ENCODE results near the gene NBEAL2. TPM values are rescaled to one million over a fixed set of nuclear protein-coding genes. Genes with fewer than 3 reads are reported as not detected.

The NBEAL2 gene
- total and polyA plus RNA-seq, 2 of the 4 experiments (the other 2 are of a cell fraction) = 2.2 to 12.5 TPM

- no peak overlapping the region for H2AK5ac ChIP-seq (ENCODE audit: low read depth, low read length)
- no peak overlapping the region for H3K4me3 ChIP-seq (ENCODE audit: insufficient read depth, low read depth, low read length)
- no peak overlapping the region for H3K56ac ChIP-seq (ENCODE audit: extremely low read depth, insufficient read depth, low read length)
- intact Hi-C loops (cut with micrococcal nuclease) = no loop called here
- dilution Hi-C loops (cut with HindIII; ENCODE audit: low sequenced_read_pairs, unreplicated experiment) = no loop called here
- in situ Hi-C loops (cut with MboI; ENCODE audit: low sequenced_read_pairs) = no loop called here
- no peak overlapping the region for H4K91ac ChIP-seq (ENCODE audit: insufficient read depth, low read depth, low read length)
- H2BK20ac ChIP-seq (ENCODE audit: low read depth, low read length) = no peak overlapping the region
- no peak overlapping the region for H2AK9ac ChIP-seq (replicated peaks; ENCODE audit: low read depth, low read length, poor library complexity)
- no peaks in the 10 kb centered on the region for H3K4me1 ChIP-seq (ENCODE audit: control insufficient read depth, insufficient read depth, low read length)
- no peak overlapping the region for H2BK5ac ChIP-seq (ENCODE audit: low read depth, low read length, poor library complexity, severe bottlenecking)
- peaks cover 5% of the 10 kb centered on the region for H3K9me1 ChIP-seq (ENCODE audit: insufficient read depth, low read length)
- BruUV-seq (replicated peaks) = no TSS peak
- no peak overlapping the region for H3K9ac ChIP-seq (ENCODE audit: low read depth, low read length)
- no peaks in the 10 kb centered on the region; the same call in 1 of the 2 replicates for H3K36me3 ChIP-seq (ENCODE audit: control insufficient read depth, insufficient read depth, low read length)
- 0 out of 4 replicates have a peak, but pooled peaks cover 0 to 3% of the 10 kb centered on the region in 2 experiments for H3K79me1 ChIP-seq (ENCODE audit: low read depth in 1 of 2, low read length in 2 of 2)
- H3K23ac ChIP-seq (ENCODE audit: low read depth, low read length) = no peak overlapping the region
- no peak overlapping the region for H3K4me2 ChIP-seq (ENCODE audit: low read depth, low read length)
- ChIA-PET POLR2A (ENCODE audit: unreplicated experiment) (no interaction called here), CTCF (no interaction called here)
- no peak overlapping the region for H4K5ac ChIP-seq (ENCODE audit: low read depth, low read length)
- WGBS, 2 experiments (ENCODE audit: extremely low coverage in 2 of 2, insufficient read length in 1 of 2) = 50% methylated on average over 1 of the region's 5 CpGs; no CpG with 5 or more reads in 1 of the 2 experiments
- no peak overlapping the region for H3K18ac ChIP-seq (ENCODE audit: low read depth, low read length)
- H3K9me3 ChIP-seq (ENCODE audit: control insufficient read depth, insufficient read depth, low read length) = no peaks in the 10 kb centered on the region
- TF ChIP-seq MAFK (IDR thresholded peaks at IDR 0.05; ENCODE audit: low read depth, low read length) = no peak
- no peak for TF ChIP-seq SMC3 (IDR thresholded peaks at IDR 0.05; ENCODE audit: low read depth, low read length)
- no peak for TF ChIP-seq FOS (IDR thresholded peaks at IDR 0.05; ENCODE audit: low read depth, low read length)
- TF ChIP-seq RCOR1 (IDR thresholded peaks at IDR 0.05; ENCODE audit: insufficient replicate concordance, low read length) = no peak
- no peak for TF ChIP-seq POLR2A (IDR thresholded peaks at IDR 0.05; ENCODE audit: low read depth, low read length)
- TF ChIP-seq MAZ (IDR thresholded peaks at IDR 0.05; ENCODE audit: borderline replicate concordance, low read depth, low read length) = no peak
- no peak for TF ChIP-seq ELK1 (IDR thresholded peaks at IDR 0.05; ENCODE audit: borderline replicate concordance, low read depth, low read length)
- no peak for TF ChIP-seq RAD21 (IDR thresholded peaks at IDR 0.05; ENCODE audit: low read length)
- no peak for TF ChIP-seq CEBPB (IDR thresholded peaks at IDR 0.05; ENCODE audit: low read depth, low read length)
- TF ChIP-seq, protein P1, sequence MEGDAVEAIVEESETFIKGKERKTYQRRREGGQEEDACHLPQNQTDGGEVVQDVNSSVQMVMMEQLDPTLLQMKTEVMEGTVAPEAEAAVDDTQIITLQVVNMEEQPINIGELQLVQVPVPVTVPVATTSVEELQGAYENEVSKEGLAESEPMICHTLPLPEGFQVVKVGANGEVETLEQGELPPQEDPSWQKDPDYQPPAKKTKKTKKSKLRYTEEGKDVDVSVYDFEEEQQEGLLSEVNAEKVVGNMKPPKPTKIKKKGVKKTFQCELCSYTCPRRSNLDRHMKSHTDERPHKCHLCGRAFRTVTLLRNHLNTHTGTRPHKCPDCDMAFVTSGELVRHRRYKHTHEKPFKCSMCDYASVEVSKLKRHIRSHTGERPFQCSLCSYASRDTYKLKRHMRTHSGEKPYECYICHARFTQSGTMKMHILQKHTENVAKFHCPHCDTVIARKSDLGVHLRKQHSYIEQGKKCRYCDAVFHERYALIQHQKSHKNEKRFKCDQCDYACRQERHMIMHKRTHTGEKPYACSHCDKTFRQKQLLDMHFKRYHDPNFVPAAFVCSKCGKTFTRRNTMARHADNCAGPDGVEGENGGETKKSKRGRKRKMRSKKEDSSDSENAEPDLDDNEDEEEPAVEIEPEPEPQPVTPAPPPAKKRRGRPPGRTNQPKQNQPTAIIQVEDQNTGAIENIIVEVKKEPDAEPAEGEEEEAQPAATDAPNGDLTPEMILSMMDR (conservative IDR thresholded peaks at IDR 0.05; ENCODE audit: low read depth, low read length) = no peak
- TF ChIP-seq, protein P2, sequence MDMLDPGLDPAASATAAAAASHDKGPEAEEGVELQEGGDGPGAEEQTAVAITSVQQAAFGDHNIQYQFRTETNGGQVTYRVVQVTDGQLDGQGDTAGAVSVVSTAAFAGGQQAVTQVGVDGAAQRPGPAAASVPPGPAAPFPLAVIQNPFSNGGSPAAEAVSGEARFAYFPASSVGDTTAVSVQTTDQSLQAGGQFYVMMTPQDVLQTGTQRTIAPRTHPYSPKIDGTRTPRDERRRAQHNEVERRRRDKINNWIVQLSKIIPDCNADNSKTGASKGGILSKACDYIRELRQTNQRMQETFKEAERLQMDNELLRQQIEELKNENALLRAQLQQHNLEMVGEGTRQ (IDR thresholded peaks at IDR 0.05; ENCODE audit: low read depth, low read length) = no peak
- no peak for TF ChIP-seq RFX5 (IDR thresholded peaks at IDR 0.05; ENCODE audit: low read depth, low read length)
- TF ChIP-seq MXI1 (IDR thresholded peaks at IDR 0.05; ENCODE audit: borderline replicate concordance, low read depth, low read length) = no peak
- H2BK120ac ChIP-seq (ENCODE audit: low read depth, low read length) = no peak overlapping the region
- H3K14ac ChIP-seq (replicated peaks; ENCODE audit: low read depth, low read length) = no peak overlapping the region
- no peak overlapping the region for H3K27ac ChIP-seq (ENCODE audit: insufficient read depth, low read length)
- H2BK15ac ChIP-seq (ENCODE audit: low read depth, low read length) = no peak overlapping the region
- H4K20me1 ChIP-seq (ENCODE audit: insufficient read depth, low read length) = no peaks in the 10 kb centered on the region
- H2AFZ ChIP-seq (replicated peaks; ENCODE audit: low read length, poor library complexity) = no peak overlapping the region
- ATAC-seq (ENCODE audit: low read depth) (no peak), DNase-seq (no peak)
- H3K27me3 ChIP-seq (ENCODE audit: control insufficient read depth, insufficient read depth, low read length) = no peaks in the 10 kb centered on the region
- no peak overlapping the region for H4K8ac ChIP-seq (ENCODE audit: low read depth in 2 of 2, low read length in 2 of 2)
- no peak overlapping the region for H3K4ac ChIP-seq (ENCODE audit: low read depth, low read length)
Measured at GRCh38 chr3:46985588-46985987, 6.1 kb downstream of the NBEAL2 start.
